SH-SY5Y (cell line): ENCODE measurements around the gene MRPL23.

Source experiments
- GATA2 ChIP-seq: IDR thresholded peaks from 2 replicates; pipeline ENCODE4 v1.6.1; 2011; ENCODE audit warnings: mild to moderate bottlenecking, low read depth, low read length
- GATA3 ChIP-seq: IDR thresholded peaks from 2 replicates; pipeline ENCODE4 v1.6.1; 2011; ENCODE audit warnings: low read depth, mild to moderate bottlenecking, low read length, moderate library complexity

GRCh38 chr11:1915795-1916131 is 31.4 kb upstream of the MRPL23 start:
- no peak for TF ChIP-seq GATA3
- no peak for TF ChIP-seq GATA2
